ENCODE results near the gene PRPF40B. TPM values are rescaled to one million over a fixed set of nuclear protein-coding genes. Genes with fewer than 3 reads are reported as not detected.
A peak's percentile ranks its signal among the peaks of the same experiment; 100 is the strongest.

PRPF40B gene
- total and polyA plus RNA-seq, 8 donors, result 6.6 to 39.7 (median 13.3) TPM

DNA sequence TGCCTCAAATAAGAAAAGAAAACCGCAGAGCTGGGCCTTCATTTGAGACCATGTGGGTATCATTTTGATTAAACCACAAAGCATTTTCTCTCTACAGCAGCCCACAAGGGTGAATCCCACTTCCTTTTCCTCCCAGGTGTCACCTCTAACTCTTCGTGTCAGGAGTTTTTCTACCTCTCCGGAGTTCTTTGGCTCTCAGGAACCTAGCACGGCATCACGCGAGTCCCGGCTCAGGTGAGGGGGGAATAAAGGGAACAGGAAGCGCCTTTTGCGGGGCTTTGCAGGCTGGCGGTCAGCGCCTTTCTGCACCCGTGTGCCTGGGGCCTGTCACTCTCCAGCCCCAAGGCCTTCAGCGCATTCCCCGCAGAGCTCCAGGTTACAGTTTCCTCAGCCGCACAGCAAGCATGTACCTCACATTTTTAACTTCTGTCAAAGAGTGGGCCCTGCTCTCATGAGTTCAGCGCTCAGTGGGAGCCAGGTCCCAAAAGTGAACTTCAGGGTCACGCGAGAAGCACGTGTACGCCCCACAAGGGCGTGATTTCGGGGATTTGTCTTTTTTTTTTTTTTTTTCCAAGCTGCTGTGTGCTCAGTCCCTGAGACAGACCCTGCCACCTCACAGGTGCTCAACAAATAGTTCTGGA is 740 bp upstream of the PRPF40B start:
- Histone ChIP-seq H3K27ac (peak overlapping the region; percentile 21 to 91 (median 89)), H3K4me1 (peaks cover 12 to 32% (median 25%) of the 10 kb centered on the region in 4 donors), H3K27me3 (no peaks in the 10 kb centered on the region), H3K9me3 (no peaks in the 10 kb centered on the region), H3K4me3 (peak overlapping the region; percentile 62 to 74 (median 64)), H3K36me3 (no peaks in the 10 kb centered on the region)
- intact Hi-C loops (cut with DNase I; ENCODE audit: low total_unique reads), result no loop called here
- no peak for TF ChIP-seq POLR2AphosphoS5 (IDR thresholded peaks at IDR 0.05)
- no peak for TF ChIP-seq EP300 (IDR thresholded peaks at IDR 0.05)
- TF ChIP-seq, protein P1, sequence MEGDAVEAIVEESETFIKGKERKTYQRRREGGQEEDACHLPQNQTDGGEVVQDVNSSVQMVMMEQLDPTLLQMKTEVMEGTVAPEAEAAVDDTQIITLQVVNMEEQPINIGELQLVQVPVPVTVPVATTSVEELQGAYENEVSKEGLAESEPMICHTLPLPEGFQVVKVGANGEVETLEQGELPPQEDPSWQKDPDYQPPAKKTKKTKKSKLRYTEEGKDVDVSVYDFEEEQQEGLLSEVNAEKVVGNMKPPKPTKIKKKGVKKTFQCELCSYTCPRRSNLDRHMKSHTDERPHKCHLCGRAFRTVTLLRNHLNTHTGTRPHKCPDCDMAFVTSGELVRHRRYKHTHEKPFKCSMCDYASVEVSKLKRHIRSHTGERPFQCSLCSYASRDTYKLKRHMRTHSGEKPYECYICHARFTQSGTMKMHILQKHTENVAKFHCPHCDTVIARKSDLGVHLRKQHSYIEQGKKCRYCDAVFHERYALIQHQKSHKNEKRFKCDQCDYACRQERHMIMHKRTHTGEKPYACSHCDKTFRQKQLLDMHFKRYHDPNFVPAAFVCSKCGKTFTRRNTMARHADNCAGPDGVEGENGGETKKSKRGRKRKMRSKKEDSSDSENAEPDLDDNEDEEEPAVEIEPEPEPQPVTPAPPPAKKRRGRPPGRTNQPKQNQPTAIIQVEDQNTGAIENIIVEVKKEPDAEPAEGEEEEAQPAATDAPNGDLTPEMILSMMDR (IDR thresholded peaks at IDR 0.05), result no peak
- no peak for TF ChIP-seq POLR2A (IDR thresholded peaks at IDR 0.05)
- WGBS, 5 donors, result 0 to 1% (median 1%) methylated on average over 22 of the region's 22 CpGs
- peak; percentile 39 to 54 for DNase-seq

DNA sequence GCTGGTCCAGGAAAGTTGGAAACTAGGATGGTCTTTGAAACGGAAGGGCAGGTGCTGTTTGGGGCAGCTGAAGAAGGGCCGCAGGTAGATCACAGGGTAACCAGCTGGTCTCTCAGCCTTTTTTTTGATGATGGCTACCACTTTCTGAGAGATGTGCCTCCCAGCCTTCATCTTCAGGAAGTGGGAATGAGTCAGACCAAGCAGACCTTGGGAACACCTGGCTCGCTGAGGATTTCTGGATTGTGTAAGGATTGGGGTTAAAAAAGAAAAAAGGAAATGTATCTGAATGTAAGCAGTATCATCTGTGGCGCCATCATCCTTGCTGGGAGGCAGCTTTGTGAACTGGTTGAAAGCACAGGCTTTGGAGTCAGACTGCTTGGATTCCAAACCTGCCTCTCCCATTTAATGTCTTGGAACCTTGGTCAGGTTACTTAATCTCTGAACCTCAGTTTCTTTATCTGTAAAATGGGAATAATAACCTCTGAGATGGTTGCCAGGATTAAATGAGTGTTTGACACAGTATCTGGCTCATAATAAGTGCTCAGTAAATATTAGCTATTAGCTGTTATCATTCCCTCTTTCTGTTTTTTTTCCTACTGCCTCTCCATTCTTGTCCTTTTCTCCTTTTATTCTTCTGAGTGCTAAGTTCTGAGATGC is 1.7 kb downstream of the PRPF40B start:
- TF ChIP-seq POLR2AphosphoS5 (IDR thresholded peaks at IDR 0.05) (no peak), POLR2A (IDR thresholded peaks at IDR 0.05) (no peak), EP300 (IDR thresholded peaks at IDR 0.05) (no peak)
- TF ChIP-seq, protein P1 (IDR thresholded peaks at IDR 0.05), result no peak
- WGBS, 5 donors, result 45 to 57% (median 56%) methylated on average over 4 of the region's 4 CpGs
- H3K27me3 ChIP-seq, result no peaks in the 10 kb centered on the region
- intact Hi-C loops (cut with DNase I; ENCODE audit: low total_unique reads), result no loop called here
- no peaks in the 10 kb centered on the region for H3K9me3 ChIP-seq
- no peak for DNase-seq
- H3K27ac ChIP-seq, result peak overlapping the region in 4 of 5 donors; percentile 49 to 91 (median 90)
- no peaks in the 10 kb centered on the region for H3K36me3 ChIP-seq
- peaks cover 12 to 32% (median 27%) of the 10 kb centered on the region in 4 donors for H3K4me1 ChIP-seq
- no peak overlapping the region for H3K4me3 ChIP-seq

DNA sequence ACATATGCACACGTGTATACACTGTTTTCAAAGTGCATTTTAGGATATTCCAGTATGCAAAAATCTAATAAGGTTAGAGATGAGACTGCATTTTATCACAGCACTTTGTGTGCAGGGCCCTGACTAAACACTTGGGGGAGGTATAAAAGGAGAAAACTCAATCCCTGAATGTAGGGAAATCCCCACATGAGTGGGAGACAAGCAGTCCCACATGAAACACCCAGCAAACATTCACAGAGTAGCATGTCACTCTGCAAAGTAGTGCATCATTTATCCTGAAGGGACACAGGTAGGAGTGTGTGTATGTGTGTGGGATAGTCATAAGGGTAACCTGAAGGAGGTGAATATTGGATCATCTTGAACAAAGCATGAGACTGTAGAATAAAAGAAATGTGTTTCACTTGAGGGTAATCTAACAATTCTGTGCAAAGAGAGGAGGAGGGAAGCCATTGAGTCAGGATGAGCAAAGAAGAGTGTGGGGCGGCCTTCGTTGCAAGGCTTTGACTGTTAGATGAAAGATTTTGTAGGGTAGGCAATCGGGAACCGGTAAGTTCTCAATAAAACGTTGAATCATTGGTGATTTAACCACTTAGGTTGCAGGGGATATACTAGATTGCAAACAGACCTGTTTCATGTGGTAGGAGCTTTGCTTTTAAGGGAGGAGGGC is 2.9 kb downstream of the PRPF40B start:
- H3K27me3 ChIP-seq, result no peaks in the 10 kb centered on the region
- no peak overlapping the region for H3K4me3 ChIP-seq
- H3K36me3 ChIP-seq, result peaks cover 0 to 2% (median 0%) of the 10 kb centered on the region in 4 donors
- H3K4me1 ChIP-seq, result peaks cover 12 to 32% (median 25%) of the 10 kb centered on the region in 4 donors
- no peaks in the 10 kb centered on the region for H3K9me3 ChIP-seq
- 72 to 81% (median 75%) methylated on average over 6 of the region's 6 CpGs for WGBS, 5 donors
- intact Hi-C loops (cut with DNase I; ENCODE audit: low total_unique reads), result no loop called here
- no peak for DNase-seq
- H3K27ac ChIP-seq, result no peak overlapping the region
- no peak for TF ChIP-seq POLR2A (IDR thresholded peaks at IDR 0.05)
- TF ChIP-seq EP300 (IDR thresholded peaks at IDR 0.05), result no peak
- TF ChIP-seq POLR2AphosphoS5 (IDR thresholded peaks at IDR 0.05), result no peak
- TF ChIP-seq, protein P1 (IDR thresholded peaks at IDR 0.05), result no peak

DNA sequence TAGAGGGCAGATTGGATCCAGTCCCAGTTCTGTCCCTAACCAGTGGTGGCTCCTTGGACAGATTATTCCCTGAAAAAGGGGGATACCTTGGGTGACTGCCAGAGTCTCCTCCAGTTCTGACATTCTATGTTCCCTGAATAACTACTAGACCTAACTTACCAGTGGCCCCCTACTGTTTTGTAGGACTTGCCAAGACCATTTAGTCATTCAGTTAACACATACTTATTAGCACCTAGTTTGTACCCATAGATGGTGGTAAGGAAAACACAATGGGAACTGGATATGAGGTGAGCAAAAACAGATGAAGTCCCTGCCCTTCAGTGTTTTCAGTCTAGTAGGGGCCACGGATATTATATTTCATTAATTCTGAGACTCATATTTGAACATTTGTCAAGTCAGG is 3.5 kb downstream of the PRPF40B start:
- 80 to 90% (median 87%) methylated on average over 1 of the region's 1 CpG for WGBS, 5 donors
- intact Hi-C loops (cut with DNase I; ENCODE audit: low total_unique reads), result no loop called here
- DNase-seq, result no peak
- Histone ChIP-seq H3K4me3 (no peak overlapping the region), H3K9me3 (no peaks in the 10 kb centered on the region), H3K4me1 (peaks cover 7 to 26% (median 20%) of the 10 kb centered on the region in 4 donors), H3K27ac (no peak overlapping the region), H3K27me3 (no peaks in the 10 kb centered on the region), H3K36me3 (peaks cover 0 to 7% (median 4%) of the 10 kb centered on the region in 4 donors)
- no peak for TF ChIP-seq EP300 (IDR thresholded peaks at IDR 0.05)
- TF ChIP-seq POLR2AphosphoS5 (IDR thresholded peaks at IDR 0.05), result no peak
- TF ChIP-seq, protein P1 (IDR thresholded peaks at IDR 0.05), result no peak
- no peak for TF ChIP-seq POLR2A (IDR thresholded peaks at IDR 0.05)
